Choroid plexus epithelial cell (primary cell): ENCODE results near the gene TNFSF10.
A peak's percentile ranks its signal among the peaks of the same experiment; 100 is the strongest.

Experiments used
- DNase-seq: peaks from one replicate; pipeline ENCODE4 v3.0.0-alpha.2; 2010; ENCODE audit warnings: low read depth
- H3K4me3 ChIP-seq: 2 replicates; pipeline ENCODE4 v1.5.1; 2011; ENCODE audit warnings: low read depth, mild to moderate bottlenecking, control low read depth, low read length, moderate library complexity
- CTCF ChIP-seq: conservative IDR thresholded peaks from 2 replicates; pipeline ENCODE4 v1.5.1; 2011; ENCODE audit warnings: low read depth, mild to moderate bottlenecking, control low read depth, inconsistent platforms, low read length, moderate library complexity

Gene TNFSF10

GRCh38 chr3:172543884-172544283 is 20.7 kb upstream of the TNFSF10 start:
- no peak overlapping the region for H3K4me3 ChIP-seq
- no peak for TF ChIP-seq CTCF
- no peak for DNase-seq

- no peak for DNase-seq
- TF ChIP-seq CTCF: no peak
- H3K4me3 ChIP-seq: no peak overlapping the region
Observed at GRCh38 chr3:172543419-172543818, 20.2 kb upstream of the TNFSF10 start.

- no peak for TF ChIP-seq CTCF
- no peak for DNase-seq
- H3K4me3 ChIP-seq: no peak overlapping the region
Observed at GRCh38 chr3:172542999-172543398, 19.8 kb upstream of the TNFSF10 start.

- DNase-seq: no peak
- no peak overlapping the region for H3K4me3 ChIP-seq
- no peak for TF ChIP-seq CTCF
Observed at GRCh38 chr3:172541945-172542488, 18.8 kb upstream of the TNFSF10 start.

- TF ChIP-seq CTCF: no peak
- no peak for DNase-seq
- H3K4me3 ChIP-seq: no peak overlapping the region
Observed at GRCh38 chr3:172540049-172540448, 16.8 kb upstream of the TNFSF10 start.

GRCh38 chr3:172539273-172539672 is 16.0 kb upstream of the TNFSF10 start:
- DNase-seq: no peak
- no peak for TF ChIP-seq CTCF
- H3K4me3 ChIP-seq: no peak overlapping the region

- H3K4me3 ChIP-seq: no peak overlapping the region
- DNase-seq: peak; percentile 34
- TF ChIP-seq CTCF: no peak
Observed at GRCh38 chr3:172538368-172539151, 15.3 kb upstream of the TNFSF10 start.
